ENCODE results near the gene CPNE2.
A peak's percentile ranks its signal among the peaks of the same experiment; 100 is the strongest.
"Not testable (repeated sequence)": the region's sequence is repeated elsewhere in the genome, so short reads cannot be mapped to it uniquely, and the experiment has no call there.

CPNE2 gene

GRCh38 chr16:57091975-57092785, at the start of gene CPNE2:
Gene CPNE2 (plus strand): TSS chr16:57092583. CDS start chr16:57110743, 18,160 bp downstream.
- intact Hi-C loops (cut with DNase I), result loop anchor here (2.0 to 5.0 kb wide), 3 partner anchors 23 to 325 kb away; partner anchors contain the start of genes PSME3IP1 and RSPRY1
- peak; percentile 55 to 96 (median 68) for DNase-seq

DNA sequence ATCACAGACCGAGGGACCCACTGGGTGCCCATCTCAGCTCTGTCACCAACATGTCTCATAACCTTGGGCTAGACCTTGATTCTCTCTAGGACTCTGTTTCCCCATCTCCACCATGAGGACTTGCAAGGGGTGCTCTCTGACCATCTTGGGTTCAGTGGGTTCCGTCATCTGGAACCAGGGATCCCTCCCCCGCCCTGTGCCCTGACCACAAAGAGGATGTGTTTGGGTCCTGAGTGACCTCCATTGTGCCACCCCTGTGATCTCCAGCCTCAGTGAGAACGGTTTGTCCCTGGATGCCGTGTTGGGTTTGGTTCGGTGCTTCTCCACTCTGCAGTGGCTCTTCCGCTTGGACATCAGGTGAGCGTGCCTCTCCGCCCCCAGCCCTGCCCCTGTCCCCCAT, 49.1 kb upstream of the CPNE2 start:
- DNase-seq, result peak in 1 of 10 donors; percentile 22
- intact Hi-C loops (cut with DNase I), result loop anchor here (10.0 kb wide), 1 partner anchor 178 kb away; the partner anchor contains the start of gene SLC12A3

- intact Hi-C loops (cut with DNase I), result loop anchor here (10.0 kb wide), 1 partner anchor 180 kb away; the partner anchor contains the start of gene SLC12A3
- DNase-seq, result no peak
Measured at GRCh38 chr16:57044931-57045693, 47.3 kb upstream of the CPNE2 start.

GRCh38 chr16:57045694-57046381, 46.5 kb upstream of the CPNE2 start:
- DNase-seq, result peak; percentile 27 to 94 (median 71)
- intact Hi-C loops (cut with DNase I), result loop anchor here (10.0 kb wide), 1 partner anchor 181 kb away; the partner anchor contains the start of gene SLC12A3

DNA sequence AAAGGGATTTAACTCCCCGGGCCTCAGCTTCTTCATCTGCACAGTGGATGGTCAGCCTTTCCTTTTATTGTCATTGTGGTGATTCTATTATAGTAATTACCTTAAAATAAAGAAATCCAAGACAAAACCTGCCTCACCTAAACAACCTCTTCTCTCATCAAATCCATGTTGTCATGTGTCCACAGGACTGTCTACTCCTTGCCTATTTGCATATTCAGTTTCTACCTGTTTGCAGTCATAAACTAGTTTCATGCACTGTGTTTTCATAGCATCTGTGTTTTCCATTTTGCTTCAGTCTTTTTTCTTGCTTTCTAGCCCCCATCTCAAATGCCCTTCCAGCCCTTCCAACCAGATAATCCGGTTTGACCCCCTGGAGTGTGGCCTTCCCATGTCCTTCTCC, 44.3 kb upstream of the CPNE2 start:
- intact Hi-C loops (cut with DNase I), result loop anchor here (10.0 kb wide), 1 partner anchor 183 kb away; the partner anchor contains the start of gene SLC12A3
- no peak for DNase-seq

GRCh38 chr16:57049678-57050077, 42.7 kb upstream of the CPNE2 start:
- intact Hi-C loops (cut with DNase I), result loop anchor here (10.0 kb wide), 1 partner anchor 185 kb away; the partner anchor contains the start of gene SLC12A3
- DNase-seq, result peak in 1 of 10 donors; percentile 37

GRCh38 chr16:57051696-57052228, 40.6 kb upstream of the CPNE2 start:
- intact Hi-C loops (cut with DNase I), result no loop called here
- peak in 1 of 10 donors; percentile 3 for DNase-seq

GRCh38 chr16:57053206-57053605, 39.2 kb upstream of the CPNE2 start:
- intact Hi-C loops (cut with DNase I), result no loop called here
- DNase-seq, result peak in 1 of 10 donors; percentile 50

DNA sequence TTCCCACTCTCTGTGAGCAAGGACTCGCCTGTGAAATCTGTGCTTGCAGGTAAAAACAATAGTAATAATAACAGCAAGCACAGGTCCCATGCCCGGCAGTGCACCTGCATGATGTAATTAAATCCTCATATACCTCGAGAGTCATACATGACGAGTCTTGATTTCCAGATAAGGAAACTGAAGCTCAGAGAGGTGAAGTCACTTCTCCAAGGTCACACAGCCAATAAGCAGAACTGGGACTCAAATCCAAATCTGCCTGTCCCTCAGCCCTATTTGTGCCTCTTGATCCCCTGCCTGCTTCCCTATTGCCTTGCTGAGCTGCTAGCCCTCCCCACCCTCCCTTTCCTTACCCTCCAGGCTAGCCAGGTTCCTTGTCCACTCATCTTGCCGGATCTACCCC, 38.0 kb upstream of the CPNE2 start:
- intact Hi-C loops (cut with DNase I), result no loop called here
- no peak for DNase-seq

DNA sequence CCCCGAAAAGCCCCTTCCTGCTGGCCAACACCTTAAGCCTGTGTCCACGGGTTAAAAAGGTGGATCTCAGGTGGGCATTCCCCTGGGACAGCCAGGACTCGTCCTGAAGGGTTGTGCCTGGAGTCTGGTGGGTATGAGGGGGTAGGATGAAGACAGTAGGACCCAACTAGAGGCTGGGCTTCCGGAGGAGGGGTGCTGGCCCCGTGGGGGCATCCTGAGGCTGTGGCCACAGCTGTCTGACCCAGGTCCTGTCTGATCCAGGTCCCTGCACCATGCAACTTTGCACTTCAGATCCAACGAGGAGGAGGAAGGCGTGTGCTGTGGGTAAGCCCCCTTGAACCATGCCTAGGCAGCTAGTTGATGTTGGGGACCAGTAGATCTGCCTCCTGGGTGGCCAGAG, 37.6 kb upstream of the CPNE2 start:
- DNase-seq, result no peak
- intact Hi-C loops (cut with DNase I), result no loop called here

DNA sequence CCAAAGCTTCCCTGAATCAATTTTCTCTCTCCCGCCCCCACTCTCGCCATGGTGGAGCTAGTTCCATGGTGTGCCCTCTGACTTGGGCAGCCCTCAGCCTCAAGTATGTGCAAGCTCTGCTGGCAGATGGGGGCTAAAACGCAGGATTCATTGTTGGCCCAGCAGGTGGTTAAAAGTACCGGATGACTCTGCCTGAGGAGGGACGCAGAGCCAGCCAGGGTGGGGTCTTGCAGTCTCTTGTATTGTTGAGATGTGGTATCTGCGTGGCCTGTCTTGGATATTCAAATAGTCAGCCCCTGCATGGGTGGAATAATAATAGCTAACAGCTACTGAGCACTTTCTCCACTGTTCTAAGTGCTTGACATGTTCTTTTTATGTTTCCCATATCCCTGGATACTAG, 36.7 kb upstream of the CPNE2 start:
- no peak for DNase-seq
- intact Hi-C loops (cut with DNase I), result no loop called here

DNA sequence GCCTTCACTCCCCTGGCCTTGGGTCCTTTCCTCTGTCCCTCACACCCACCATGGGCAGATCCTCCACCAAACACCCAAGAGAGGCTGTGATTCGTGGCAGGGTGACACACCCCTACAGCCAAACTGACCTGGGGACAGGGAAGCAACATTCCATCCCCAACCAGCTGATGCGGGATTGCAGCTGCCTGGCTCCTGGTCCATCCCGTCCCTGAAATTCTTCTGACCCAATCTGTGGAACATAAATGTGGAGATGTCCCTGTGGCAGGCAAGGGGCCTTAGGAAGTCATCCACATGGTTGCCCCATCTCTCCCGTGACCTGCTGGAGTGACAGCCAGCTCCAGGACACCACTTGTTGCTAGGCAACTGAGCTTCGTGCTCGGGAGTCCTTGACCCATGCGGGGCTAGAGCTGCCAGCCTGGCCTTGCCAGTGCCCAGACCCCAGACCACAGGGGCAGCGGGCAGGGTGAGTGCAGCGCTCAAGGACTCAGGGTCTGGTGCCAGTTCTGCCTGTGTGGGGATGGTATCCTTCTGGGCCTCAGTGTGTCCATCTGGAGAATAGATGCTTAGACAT, 34.0 kb upstream of the CPNE2 start:
- no peak for DNase-seq
- intact Hi-C loops (cut with DNase I), result no loop called here

DNA sequence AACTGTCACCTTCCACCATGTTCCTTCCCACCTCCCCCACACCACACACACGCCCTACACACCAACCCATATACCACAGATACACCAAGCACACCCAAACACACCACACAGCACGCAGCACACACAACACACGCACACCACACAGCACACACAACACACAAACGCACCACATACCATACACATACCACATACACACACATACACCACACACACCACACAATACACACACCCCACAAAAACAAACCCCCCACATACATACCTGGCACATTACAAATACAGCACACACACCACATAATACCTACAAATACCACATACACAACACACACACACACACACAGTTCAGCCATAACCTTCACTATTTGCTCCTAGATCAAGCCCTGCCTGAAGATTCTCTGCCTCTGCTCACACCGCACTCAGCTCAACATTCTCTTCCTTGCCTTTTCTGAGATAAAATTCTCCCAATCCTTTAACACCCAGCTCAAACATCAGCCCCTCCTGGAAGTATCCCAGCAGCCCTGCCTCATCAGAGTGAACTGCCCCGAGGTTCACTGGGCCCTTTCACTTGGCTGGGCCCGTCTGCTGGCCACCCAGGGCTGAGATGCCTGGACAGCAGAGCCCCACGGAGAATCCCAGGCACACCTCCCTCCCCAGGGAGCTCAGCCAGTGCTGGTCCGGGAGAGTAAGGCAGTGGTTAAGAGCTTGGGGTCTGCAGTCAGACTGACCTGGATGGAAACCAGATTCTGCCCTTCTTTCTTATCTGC, 31.9 kb upstream of the CPNE2 start:
- intact Hi-C loops (cut with DNase I), result no loop called here
- DNase-seq, result no peak

DNA sequence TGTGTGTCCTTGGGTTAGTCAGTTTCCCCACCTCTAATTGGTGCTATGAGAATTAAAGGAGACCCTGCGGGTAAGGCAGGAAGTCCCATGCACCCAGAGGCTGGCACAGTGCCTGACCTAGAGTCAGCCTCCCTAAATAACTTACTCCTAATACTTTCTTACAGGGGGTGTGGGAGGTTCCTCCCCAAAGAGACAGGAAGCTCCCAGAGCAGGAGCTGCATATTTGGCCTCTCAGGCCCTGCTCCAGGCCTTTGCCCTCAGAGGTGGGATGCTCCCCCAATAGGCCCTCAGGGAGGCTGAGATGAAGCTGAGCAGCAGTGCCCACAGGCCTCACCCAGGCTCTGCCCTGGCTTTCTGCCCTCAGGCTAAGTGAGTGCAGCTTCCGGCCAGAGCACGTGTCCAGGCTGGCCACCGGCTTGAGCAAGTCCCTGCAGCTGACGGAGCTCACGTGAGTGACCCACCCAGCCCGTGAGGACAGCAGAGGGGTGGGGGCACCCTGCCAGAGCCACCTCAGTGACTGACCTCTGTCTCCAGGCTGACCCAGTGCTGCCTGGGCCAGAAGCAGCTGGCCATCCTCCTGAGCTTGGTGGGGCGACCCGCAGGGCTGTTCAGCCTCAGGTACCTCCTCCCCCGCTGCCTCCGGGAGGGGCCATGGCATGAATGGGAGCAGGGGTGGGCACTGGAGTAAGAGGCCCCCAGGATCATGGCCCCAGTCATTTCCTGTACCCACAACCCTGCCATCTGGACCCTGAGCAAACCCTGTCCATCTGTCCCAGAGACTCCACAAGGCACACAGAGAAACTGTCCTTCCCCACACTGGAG, 31.1 kb upstream of the CPNE2 start:
- intact Hi-C loops (cut with DNase I), result no loop called here
- peak in 2 of 10 donors; percentile 17 to 82 for DNase-seq

- intact Hi-C loops (cut with DNase I), result no loop called here
Measured at GRCh38 chr16:57062329-57062728, 30.1 kb upstream of the CPNE2 start.

DNA sequence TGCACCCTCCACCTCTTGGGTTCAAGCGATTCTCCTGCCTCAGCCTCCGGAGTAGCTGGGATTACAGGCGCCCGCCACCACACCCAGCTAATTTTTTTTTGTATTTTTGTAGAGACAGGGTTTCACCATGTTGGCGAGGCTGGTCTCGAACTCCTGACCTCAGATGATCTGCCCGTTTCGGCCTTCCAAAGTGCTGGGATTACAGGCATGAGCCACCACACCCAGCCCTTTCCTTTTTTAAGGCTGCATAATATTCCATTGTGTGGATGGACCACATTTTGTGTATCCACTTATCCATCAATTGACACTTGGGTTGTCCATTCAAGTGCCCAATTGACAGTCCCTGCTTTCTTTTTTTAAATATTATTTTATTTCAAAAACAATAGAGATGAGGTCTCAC, 29.2 kb upstream of the CPNE2 start:
- intact Hi-C loops (cut with DNase I), result not testable (repeated sequence)

More at GRCh38 chr16:57062329-57062728, 30.1 kb upstream of the CPNE2 start:
- no peak for DNase-seq

DNA sequence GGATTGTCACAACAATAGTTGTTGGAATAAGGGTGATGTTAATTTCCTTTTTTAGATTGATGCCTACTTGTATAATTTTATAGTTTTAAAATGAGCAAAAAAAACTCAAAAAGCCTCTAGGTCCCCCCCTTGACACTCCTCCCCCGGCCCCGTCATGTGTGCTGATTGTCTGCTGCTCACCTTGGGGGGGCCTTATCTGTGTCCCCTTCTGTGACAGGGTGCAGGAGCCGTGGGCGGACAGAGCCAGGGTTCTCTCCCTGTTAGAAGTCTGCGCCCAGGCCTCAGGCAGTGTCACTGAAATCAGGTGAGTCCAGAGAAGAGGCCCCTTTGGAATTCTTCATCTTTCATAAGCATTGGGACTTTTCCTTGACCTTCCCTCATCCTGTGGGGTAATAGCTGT, 27.4 kb upstream of the CPNE2 start:
- intact Hi-C loops (cut with DNase I), result no loop called here
- DNase-seq, result no peak

More for the DNA sequence above, 29.2 kb upstream of the CPNE2 start:
- DNase-seq, result not testable (repeated sequence)

GRCh38 chr16:57066625-57067024, 25.8 kb upstream of the CPNE2 start:
- intact Hi-C loops (cut with DNase I), result no loop called here

More at GRCh38 chr16:57066625-57067024, 25.8 kb upstream of the CPNE2 start:
- DNase-seq, result no peak

All from posterior cingulate gyrus (tissue), 11 donors.